ENCODE data around the gene THBS1. TPM values are rescaled to one million over a fixed set of nuclear protein-coding genes. Genes with fewer than 3 reads are reported as not detected.

THBS1 gene
- total and polyA plus RNA-seq, 3 donors from 2014 or later, result 12.6 to 20.7 (median 13.9) TPM

DNA sequence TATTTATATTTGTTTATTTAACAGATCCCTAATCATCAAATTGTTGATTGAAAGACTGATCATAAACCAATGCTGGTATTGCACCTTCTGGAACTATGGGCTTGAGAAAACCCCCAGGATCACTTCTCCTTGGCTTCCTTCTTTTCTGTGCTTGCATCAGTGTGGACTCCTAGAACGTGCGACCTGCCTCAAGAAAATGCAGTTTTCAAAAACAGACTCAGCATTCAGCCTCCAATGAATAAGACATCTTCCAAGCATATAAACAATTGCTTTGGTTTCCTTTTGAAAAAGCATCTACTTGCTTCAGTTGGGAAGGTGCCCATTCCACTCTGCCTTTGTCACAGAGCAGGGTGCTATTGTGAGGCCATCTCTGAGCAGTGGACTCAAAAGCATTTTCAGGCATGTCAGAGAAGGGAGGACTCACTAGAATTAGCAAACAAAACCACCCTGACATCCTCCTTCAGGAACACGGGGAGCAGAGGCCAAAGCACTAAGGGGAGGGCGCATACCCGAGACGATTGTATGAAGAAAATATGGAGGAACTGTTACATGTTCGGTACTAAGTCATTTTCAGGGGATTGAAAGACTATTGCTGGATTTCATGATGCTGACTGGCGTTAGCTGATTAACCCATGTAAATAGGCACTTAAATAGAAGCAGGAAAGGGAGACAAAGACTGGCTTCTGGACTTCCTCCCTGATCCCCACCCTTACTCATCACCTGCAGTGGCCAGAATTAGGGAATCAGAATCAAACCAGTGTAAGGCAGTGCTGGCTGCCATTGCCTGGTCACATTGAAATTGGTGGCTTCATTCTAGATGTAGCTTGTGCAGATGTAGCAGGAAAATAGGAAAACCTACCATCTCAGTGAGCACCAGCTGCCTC is 14.7 kb downstream of the THBS1 start:
- WGBS, 2 donors, result 92 to 93% methylated on average over 8 of the region's 8 CpGs
- no peaks in the 10 kb centered on the region for H3K4me1 ChIP-seq

DNA sequence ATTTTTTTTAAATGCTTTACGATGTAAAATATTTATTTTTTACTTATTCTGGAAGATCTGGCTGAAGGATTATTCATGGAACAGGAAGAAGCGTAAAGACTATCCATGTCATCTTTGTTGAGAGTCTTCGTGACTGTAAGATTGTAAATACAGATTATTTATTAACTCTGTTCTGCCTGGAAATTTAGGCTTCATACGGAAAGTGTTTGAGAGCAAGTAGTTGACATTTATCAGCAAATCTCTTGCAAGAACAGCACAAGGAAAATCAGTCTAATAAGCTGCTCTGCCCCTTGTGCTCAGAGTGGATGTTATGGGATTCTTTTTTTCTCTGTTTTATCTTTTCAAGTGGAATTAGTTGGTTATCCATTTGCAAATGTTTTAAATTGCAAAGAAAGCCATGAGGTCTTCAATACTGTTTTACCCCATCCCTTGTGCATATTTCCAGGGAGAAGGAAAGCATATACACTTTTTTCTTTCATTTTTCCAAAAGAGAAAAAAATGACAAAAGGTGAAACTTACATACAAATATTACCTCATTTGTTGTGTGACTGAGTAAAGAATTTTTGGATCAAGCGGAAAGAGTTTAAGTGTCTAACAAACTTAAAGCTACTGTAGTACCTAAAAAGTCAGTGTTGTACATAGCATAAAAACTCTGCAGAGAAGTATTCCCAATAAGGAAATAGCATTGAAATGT is 15.6 kb downstream of the THBS1 start:
- intact Hi-C loops (cut with DNase I; ENCODE audit: low total_unique reads), result no loop called here
- Histone ChIP-seq H3K4me3 (no peak overlapping the region), H3K27me3 (no peaks in the 10 kb centered on the region), H3K4me1 (no peaks in the 10 kb centered on the region), H3K36me3 (ENCODE audit: low read depth, missing control alignments) (no peaks in the 10 kb centered on the region), H3K27ac (no peak overlapping the region), H3K9me3 (no peaks in the 10 kb centered on the region)
- TF ChIP-seq, protein P1, sequence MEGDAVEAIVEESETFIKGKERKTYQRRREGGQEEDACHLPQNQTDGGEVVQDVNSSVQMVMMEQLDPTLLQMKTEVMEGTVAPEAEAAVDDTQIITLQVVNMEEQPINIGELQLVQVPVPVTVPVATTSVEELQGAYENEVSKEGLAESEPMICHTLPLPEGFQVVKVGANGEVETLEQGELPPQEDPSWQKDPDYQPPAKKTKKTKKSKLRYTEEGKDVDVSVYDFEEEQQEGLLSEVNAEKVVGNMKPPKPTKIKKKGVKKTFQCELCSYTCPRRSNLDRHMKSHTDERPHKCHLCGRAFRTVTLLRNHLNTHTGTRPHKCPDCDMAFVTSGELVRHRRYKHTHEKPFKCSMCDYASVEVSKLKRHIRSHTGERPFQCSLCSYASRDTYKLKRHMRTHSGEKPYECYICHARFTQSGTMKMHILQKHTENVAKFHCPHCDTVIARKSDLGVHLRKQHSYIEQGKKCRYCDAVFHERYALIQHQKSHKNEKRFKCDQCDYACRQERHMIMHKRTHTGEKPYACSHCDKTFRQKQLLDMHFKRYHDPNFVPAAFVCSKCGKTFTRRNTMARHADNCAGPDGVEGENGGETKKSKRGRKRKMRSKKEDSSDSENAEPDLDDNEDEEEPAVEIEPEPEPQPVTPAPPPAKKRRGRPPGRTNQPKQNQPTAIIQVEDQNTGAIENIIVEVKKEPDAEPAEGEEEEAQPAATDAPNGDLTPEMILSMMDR (IDR thresholded peaks at IDR 0.05), result no peak
- no peak for TF ChIP-seq POLR2A (IDR thresholded peaks at IDR 0.05)
- no peak for DNase-seq
- WGBS, 2 donors, result 88 to 91% methylated on average over 5 of the region's 5 CpGs

More for the DNA sequence above, 14.7 kb downstream of the THBS1 start:
- DNase-seq, result no peak
- no peak overlapping the region for H3K27ac ChIP-seq
- no peak overlapping the region for H3K4me3 ChIP-seq
- intact Hi-C loops (cut with DNase I; ENCODE audit: low total_unique reads), result no loop called here
- H3K9me3 ChIP-seq, result no peaks in the 10 kb centered on the region
- H3K36me3 ChIP-seq (ENCODE audit: low read depth, missing control alignments), result no peaks in the 10 kb centered on the region
- H3K27me3 ChIP-seq, result no peaks in the 10 kb centered on the region
- TF ChIP-seq, protein P1 (IDR thresholded peaks at IDR 0.05), result no peak
- no peak for TF ChIP-seq POLR2A (IDR thresholded peaks at IDR 0.05)

DNA sequence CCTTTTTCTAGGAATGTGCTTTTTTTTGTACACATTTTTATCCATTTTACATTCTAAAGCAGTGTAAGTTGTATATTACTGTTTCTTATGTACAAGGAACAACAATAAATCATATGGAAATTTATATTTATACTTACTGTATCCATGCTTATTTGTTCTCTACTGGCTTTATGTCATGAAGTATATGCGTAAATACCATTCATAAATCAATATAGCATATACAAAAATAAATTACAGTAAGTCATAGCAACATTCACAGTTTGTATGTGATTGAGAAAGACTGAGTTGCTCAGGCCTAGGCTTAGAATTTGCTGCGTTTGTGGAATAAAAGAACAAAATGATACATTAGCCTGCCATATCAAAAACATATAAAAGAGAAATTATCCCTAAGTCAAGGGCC is 16.5 kb downstream of the THBS1 start:
- H3K36me3 ChIP-seq (ENCODE audit: low read depth, missing control alignments), result no peaks in the 10 kb centered on the region
- no peak for TF ChIP-seq POLR2A (IDR thresholded peaks at IDR 0.05)
- TF ChIP-seq, protein P1 (IDR thresholded peaks at IDR 0.05), result no peak

DNA sequence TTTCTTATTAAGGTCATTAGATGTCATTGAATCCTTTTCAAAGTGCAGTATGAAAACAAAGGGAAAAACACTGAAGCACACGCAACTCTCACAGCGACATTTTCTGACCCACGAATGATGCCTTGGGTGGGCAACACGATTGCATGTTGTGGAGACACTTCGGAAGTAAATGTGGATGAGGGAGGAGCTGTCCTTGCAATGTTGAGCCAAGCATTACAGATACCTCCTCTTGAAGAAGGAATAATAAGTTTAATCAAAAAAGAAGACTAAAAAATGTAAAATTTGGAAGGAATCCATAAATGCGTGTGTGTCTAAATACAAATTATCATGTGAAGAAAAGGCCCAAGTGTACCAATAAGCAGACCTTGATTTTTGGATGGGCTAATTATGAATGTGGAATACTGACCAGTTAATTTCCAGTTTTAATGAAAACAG is 16.9 kb downstream of the THBS1 start:
- intact Hi-C loops (cut with DNase I; ENCODE audit: low total_unique reads), result no loop called here
- Histone ChIP-seq H3K36me3 (ENCODE audit: low read depth, missing control alignments) (no peaks in the 10 kb centered on the region), H3K27ac (no peak overlapping the region), H3K4me3 (no peak overlapping the region), H3K9me3 (no peaks in the 10 kb centered on the region), H3K27me3 (no peaks in the 10 kb centered on the region), H3K4me1 (no peaks in the 10 kb centered on the region)
- TF ChIP-seq POLR2A (IDR thresholded peaks at IDR 0.05), result no peak
- TF ChIP-seq, protein P1 (IDR thresholded peaks at IDR 0.05), result no peak
- WGBS, 2 donors, result 77 to 80% methylated on average over 6 of the region's 6 CpGs
- no peak for DNase-seq

More for the DNA sequence above, 16.5 kb downstream of the THBS1 start:
- Histone ChIP-seq H3K27me3 (no peaks in the 10 kb centered on the region), H3K4me3 (no peak overlapping the region), H3K27ac (no peak overlapping the region), H3K9me3 (no peaks in the 10 kb centered on the region), H3K4me1 (no peaks in the 10 kb centered on the region)
- no peak for DNase-seq
- intact Hi-C loops (cut with DNase I; ENCODE audit: low total_unique reads), result no loop called here
- 81 to 90% methylated on average over 2 of the region's 2 CpGs for whole genome bisulfite sequencing, 2 donors
